IMR-90 (cell line): Measurements from ENCODE around the gene NOS1AP. TPM values are rescaled to one million over a fixed set of nuclear protein-coding genes. Genes with fewer than 3 reads are reported as not detected.

Experiments used
- ATAC-seq: fragments of 200-7000 bp; cut with Tn5 transposase; 2 replicates; pipeline ENCODE4 v1.9.1; 2020; ENCODE audit warnings: low read depth, mild to moderate bottlenecking, moderate library complexity
- BruUV-seq: library from RNA; stranded (reverse); fragments of 400-500 nt; replicated peaks from 2 replicates; lab custom pipeline; 2021; lab: Mats Ljungman, UMichigan
- CTCF ChIA-PET: fragments of 300-600 bp; formaldehyde crosslinking; extraction: SDS; loops from one replicate; lab custom pipeline; 2021; ENCODE audit warnings: antibody characterized with exemption; lab: Yijun Ruan, JAX
- POLR2A ChIA-PET: fragments of 300-600 bp; sonication (Branson Sonifier 250); formaldehyde crosslinking; loops from one replicate; lab custom pipeline; 2022; ENCODE audit warnings: antibody characterized with exemption; ENCODE audit not compliant: unreplicated experiment; lab: Charles Lee
- DNase-seq: peaks from one replicate; pipeline ENCODE4 v3.0.0; 2013
- H2AFZ ChIP-seq: replicated peaks from 2 replicates; pipeline ENCODE3; 2013; ENCODE audit warnings: low read length, mild to moderate bottlenecking; ENCODE audit not compliant: poor library complexity
- H2AK5ac ChIP-seq: 2 replicates; pipeline ENCODE4 v1.6.1; 2013; ENCODE audit warnings: low read depth, low read length, inconsistent platforms
- H2AK9ac ChIP-seq: replicated peaks from 2 replicates; pipeline ENCODE3; 2013; ENCODE audit warnings: mild to moderate bottlenecking, low read depth, low read length, moderate library complexity; ENCODE audit not compliant: poor library complexity
- H2BK120ac ChIP-seq: 2 replicates; pipeline ENCODE4 v1.6.1; 2013; ENCODE audit warnings: low read depth, low read length, inconsistent platforms
- H2BK15ac ChIP-seq: 3 replicates; pipeline ENCODE4 v1.6.1; 2013; ENCODE audit warnings: low read depth, low read length, inconsistent platforms
- H2BK20ac ChIP-seq: 2 replicates; pipeline ENCODE4 v1.6.1; 2013; ENCODE audit warnings: low read depth, mild to moderate bottlenecking, inconsistent platforms, low read length, moderate library complexity
- H2BK5ac ChIP-seq: 2 replicates; pipeline ENCODE4 v1.6.1; 2013; ENCODE audit warnings: mild to moderate bottlenecking, low read depth, low read length, inconsistent platforms; ENCODE audit not compliant: poor library complexity, severe bottlenecking
- H3K14ac ChIP-seq: replicated peaks from 2 replicates; pipeline ENCODE4 v1.6.1; 2013; ENCODE audit warnings: low read depth, low read length, inconsistent platforms
- H3K18ac ChIP-seq: 2 replicates; pipeline ENCODE4 v1.6.1; 2013; ENCODE audit warnings: low read depth, low read length, control low read depth
- H3K23ac ChIP-seq: 2 replicates; pipeline ENCODE4 v1.6.1; 2013; ENCODE audit warnings: low read depth, low read length, inconsistent platforms
- H3K27ac ChIP-seq: 2 replicates; pipeline ENCODE4 v1.5.1; 2013; ENCODE audit warnings: mild to moderate bottlenecking, control low read depth, low read length; ENCODE audit not compliant: insufficient read depth
- H3K27me3 ChIP-seq: 2 replicates; pipeline ENCODE4 v1.6.1; 2013; ENCODE audit warnings: low read length; ENCODE audit not compliant: control insufficient read depth, insufficient read depth
- H3K36me3 ChIP-seq: 2 replicates; pipeline ENCODE4 v1.6.1; 2013; ENCODE audit warnings: low read length, mixed read lengths; ENCODE audit not compliant: control insufficient read depth, insufficient read depth
- H3K4ac ChIP-seq: 2 replicates; pipeline ENCODE4 v1.6.1; 2013; ENCODE audit warnings: low read depth, low read length, inconsistent platforms
- H3K4me1 ChIP-seq: 2 replicates; pipeline ENCODE4 v1.6.1; 2013; ENCODE audit warnings: low read length, mixed read lengths; ENCODE audit not compliant: control insufficient read depth, insufficient read depth
- H3K4me2 ChIP-seq: 2 replicates; pipeline ENCODE4 v1.6.1; 2013; ENCODE audit warnings: low read depth, mild to moderate bottlenecking, control low read depth, low read length, moderate library complexity
- H3K4me3 ChIP-seq: 2 replicates; pipeline ENCODE4 v1.5.1; 2013; ENCODE audit warnings: low read depth, mild to moderate bottlenecking, control low read depth, low read length, moderate library complexity; ENCODE audit not compliant: insufficient read depth
- H3K56ac ChIP-seq: 2 replicates; pipeline ENCODE4 v1.6.1; 2013; ENCODE audit warnings: low read length, inconsistent platforms; ENCODE audit not compliant: insufficient read depth; ENCODE audit errors: extremely low read depth
- H3K79me1 ChIP-seq, 2 experiments: 2 replicates each; pipeline ENCODE4 v1.6.1; 2013; ENCODE audit warnings: low read length in 2 of 2, inconsistent platforms in 1 of 2, low read depth in 1 of 2
- H3K9ac ChIP-seq: 2 replicates; pipeline ENCODE4 v1.6.1; 2013; ENCODE audit warnings: low read depth, low read length, control low read depth
- H3K9me1 ChIP-seq: 2 replicates; pipeline ENCODE4 v1.6.1; 2013; ENCODE audit warnings: low read length, inconsistent platforms; ENCODE audit not compliant: insufficient read depth
- H3K9me3 ChIP-seq: 2 replicates; pipeline ENCODE4 v1.6.1; 2013; ENCODE audit warnings: low read length; ENCODE audit not compliant: control insufficient read depth, insufficient read depth
- H4K20me1 ChIP-seq: 2 replicates; pipeline ENCODE4 v1.6.1; 2013; ENCODE audit warnings: low read length, inconsistent platforms; ENCODE audit not compliant: insufficient read depth
- H4K5ac ChIP-seq: 2 replicates; pipeline ENCODE4 v1.6.1; 2013; ENCODE audit warnings: mild to moderate bottlenecking, low read depth, low read length, control low read depth
- H4K8ac ChIP-seq, 2 experiments: 2 replicates each; pipeline ENCODE4 v1.6.1; 2013; ENCODE audit warnings: low read depth in 2 of 2, low read length in 2 of 2, control low read depth in 1 of 2, inconsistent platforms in 1 of 2
- H4K91ac ChIP-seq: 2 replicates; pipeline ENCODE4 v1.6.1; 2013; ENCODE audit warnings: low read depth, low read length, inconsistent platforms; ENCODE audit not compliant: insufficient read depth
- BHLHE40 ChIP-seq: fragments of 150-350 bp; IDR thresholded peaks from 2 replicates; pipeline ENCODE4 v1.6.1; 2016; ENCODE audit warnings: mild to moderate bottlenecking, low read depth, low read length
- CEBPB ChIP-seq: IDR thresholded peaks from 2 replicates; pipeline ENCODE4 v1.6.1; 2012; ENCODE audit warnings: low read depth, low read length, improper control_type of control experiment
- CHD1 ChIP-seq: IDR thresholded peaks from 2 replicates; pipeline ENCODE4 v1.6.1; 2012; ENCODE audit warnings: low read depth, low read length, improper control_type of control experiment
- FOS ChIP-seq: fragments of 150-350 bp; IDR thresholded peaks from 2 replicates; pipeline ENCODE4 v1.6.1; 2016; ENCODE audit warnings: low read depth, low read length
- MAFK ChIP-seq: IDR thresholded peaks from 2 replicates; pipeline ENCODE4 v1.6.1; 2012; ENCODE audit warnings: low read depth, low read length, improper control_type of control experiment
- MAZ ChIP-seq: IDR thresholded peaks from 2 replicates; pipeline ENCODE4 v1.6.1; 2012; ENCODE audit warnings: low read depth, mild to moderate bottlenecking, low read length, improper control_type of control experiment, moderate library complexity, borderline replicate concordance
- MXI1 ChIP-seq: IDR thresholded peaks from 2 replicates; pipeline ENCODE4 v1.6.1; 2012; ENCODE audit warnings: low read depth, mild to moderate bottlenecking, low read length, moderate library complexity, borderline replicate concordance
- NFE2L2 ChIP-seq: fragments of 150-350 bp; IDR thresholded peaks from 2 replicates; pipeline ENCODE4 v1.6.1; 2016; ENCODE audit warnings: low read depth, mild to moderate bottlenecking, low read length
- POLR2A ChIP-seq: IDR thresholded peaks from 2 replicates; pipeline ENCODE4 v1.6.1; 2012; ENCODE audit warnings: mild to moderate bottlenecking, low read depth, low read length
- RAD21 ChIP-seq: IDR thresholded peaks from 2 replicates; pipeline ENCODE4 v1.6.1; 2012; ENCODE audit warnings: low read length, improper control_type of control experiment
- RCOR1 ChIP-seq: IDR thresholded peaks from 2 replicates; pipeline ENCODE4 v1.6.1; 2012; ENCODE audit warnings: mild to moderate bottlenecking, low read length, improper control_type of control experiment; ENCODE audit not compliant: insufficient replicate concordance
- RFX5 ChIP-seq: IDR thresholded peaks from 2 replicates; pipeline ENCODE4 v1.8.0; 2012; ENCODE audit warnings: low read depth, mild to moderate bottlenecking, low read length, moderate library complexity
- SMC3 ChIP-seq: fragments of 150-350 bp; IDR thresholded peaks from 2 replicates; pipeline ENCODE4 v1.6.1; 2016; ENCODE audit warnings: low read depth, mild to moderate bottlenecking, antibody characterized with exemption, low read length, moderate library complexity
- WGBS, 2 experiments: methylation state at CpG; one replicate each; pipeline versions ENCODE4 v1.1.5 to v1.1.7; 2013; ENCODE audit warnings: missing lambda C conversion rate in 2 of 2; ENCODE audit not compliant: insufficient read length in 1 of 2; ENCODE audit errors: extremely low coverage in 2 of 2; 5-methylcytosine and 5-hydroxymethylcytosine counted together
- dilution Hi-C: fragments of 300-500 bp; cut with HindIII; formaldehyde crosslinking; loops from one replicate; pipeline ENCODE4 v1.14.3; 2018; ENCODE audit warnings: low sequenced_read_pairs; ENCODE audit not compliant: unreplicated experiment
- in situ Hi-C: fragments of 300-500 bp; cut with MboI; formaldehyde crosslinking; loops from 3 replicates; pipeline ENCODE4 v1.14.3; 2019; ENCODE audit warnings: low sequenced_read_pairs, inconsistent platforms, mixed read lengths
- intact Hi-C: fragments of 100-400 bp; cut with micrococcal nuclease; formaldehyde crosslinking; loops from 2 replicates; pipeline ENCODE4 v1.10.0; 2022
- polyA plus RNA-seq, 3 experiments: library from polyadenylated mRNA; depleted of rRNA; stranded (reverse); fragments of >200 nt; gene quantifications; 2 replicates each; pipeline ENCODE4 v1.2.3, GENCODE V29; 2012; ENCODE audit warnings: low replicate concordance in 1 of 3
- total RNA-seq: library from RNA; depleted of rRNA; stranded (reverse); fragments of >200 nt; gene quantifications from 2 replicates; pipeline ENCODE4 v1.2.3, GENCODE V29; 2012
- TF ChIP-seq, protein P1 (sequence below): fragments of 150-350 bp; IDR thresholded peaks from 2 replicates; pipeline ENCODE4 v1.6.1; 2017; ENCODE audit warnings: mild to moderate bottlenecking, antibody characterized with exemption, low read length, low read depth
- TF ChIP-seq, protein P2 (sequence below): conservative IDR thresholded peaks from 2 replicates; pipeline ENCODE4 v1.5.1; 2012; ENCODE audit warnings: mild to moderate bottlenecking, low read depth, low read length, improper control_type of control experiment
- TF ChIP-seq, protein P3 (sequence below): fragments of 150-350 bp; IDR thresholded peaks from 2 replicates; pipeline ENCODE4 v1.6.1; 2016; ENCODE audit warnings: low read depth, mild to moderate bottlenecking, low read length, moderate library complexity, borderline replicate concordance

NOS1AP gene
- total and polyA plus RNA-seq, 2 of the 4 experiments (the other 2 are of a cell fraction) = 0.18 to 0.19 TPM

DNA sequence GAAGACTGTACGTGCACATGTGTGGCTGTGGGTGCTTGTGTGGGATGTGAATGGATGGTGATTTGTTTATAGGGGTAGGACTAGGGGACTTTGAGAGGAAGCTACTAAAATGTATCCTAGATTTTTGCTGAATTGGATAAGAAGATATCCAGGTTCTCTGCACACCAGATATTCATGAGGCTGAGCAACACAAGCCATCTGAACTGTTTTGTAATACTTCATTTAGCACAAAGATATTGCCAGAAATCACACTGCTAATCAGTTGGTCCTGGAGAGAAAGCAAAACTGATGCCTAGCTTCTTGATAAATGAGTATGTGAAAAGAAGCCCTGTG is 135.3 kb downstream of the NOS1AP start:
- Histone ChIP-seq H2AK9ac (no peak overlapping the region), H3K36me3 (no peaks in the 10 kb centered on the region), H2BK120ac (no peak overlapping the region), H3K4me3 (no peak overlapping the region), H3K56ac (no peak overlapping the region), H2BK15ac (no peak overlapping the region), H4K20me1 (no peaks in the 10 kb centered on the region), H2BK5ac (no peak overlapping the region), H2AFZ (no peak overlapping the region), H3K27me3 (peaks cover 11% of the 10 kb centered on the region), H4K91ac (no peak overlapping the region), H3K23ac (no peak overlapping the region), H3K79me1 (no peaks in the 10 kb centered on the region), H2BK20ac (no peak overlapping the region), H3K18ac (no peak overlapping the region), H3K14ac (no peak overlapping the region), H3K27ac (no peak overlapping the region), H4K8ac (no peak overlapping the region), H3K9me3 (no peaks in the 10 kb centered on the region), H3K4me2 (no peak overlapping the region), H3K4me1 (no peaks in the 10 kb centered on the region), H3K4ac (no peak overlapping the region), H4K5ac (no peak overlapping the region), H3K9me1 (no peaks in the 10 kb centered on the region), H2AK5ac (no peak overlapping the region), H3K9ac (no peak overlapping the region)
- DNase-seq (no peak), ATAC-seq (no peak)
- no peak for TF ChIP-seq RFX5
- TF ChIP-seq BHLHE40 = no peak
- TF ChIP-seq, protein P1, sequence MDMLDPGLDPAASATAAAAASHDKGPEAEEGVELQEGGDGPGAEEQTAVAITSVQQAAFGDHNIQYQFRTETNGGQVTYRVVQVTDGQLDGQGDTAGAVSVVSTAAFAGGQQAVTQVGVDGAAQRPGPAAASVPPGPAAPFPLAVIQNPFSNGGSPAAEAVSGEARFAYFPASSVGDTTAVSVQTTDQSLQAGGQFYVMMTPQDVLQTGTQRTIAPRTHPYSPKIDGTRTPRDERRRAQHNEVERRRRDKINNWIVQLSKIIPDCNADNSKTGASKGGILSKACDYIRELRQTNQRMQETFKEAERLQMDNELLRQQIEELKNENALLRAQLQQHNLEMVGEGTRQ = no peak
- no peak for TF ChIP-seq NFE2L2
- TF ChIP-seq, protein P2, sequence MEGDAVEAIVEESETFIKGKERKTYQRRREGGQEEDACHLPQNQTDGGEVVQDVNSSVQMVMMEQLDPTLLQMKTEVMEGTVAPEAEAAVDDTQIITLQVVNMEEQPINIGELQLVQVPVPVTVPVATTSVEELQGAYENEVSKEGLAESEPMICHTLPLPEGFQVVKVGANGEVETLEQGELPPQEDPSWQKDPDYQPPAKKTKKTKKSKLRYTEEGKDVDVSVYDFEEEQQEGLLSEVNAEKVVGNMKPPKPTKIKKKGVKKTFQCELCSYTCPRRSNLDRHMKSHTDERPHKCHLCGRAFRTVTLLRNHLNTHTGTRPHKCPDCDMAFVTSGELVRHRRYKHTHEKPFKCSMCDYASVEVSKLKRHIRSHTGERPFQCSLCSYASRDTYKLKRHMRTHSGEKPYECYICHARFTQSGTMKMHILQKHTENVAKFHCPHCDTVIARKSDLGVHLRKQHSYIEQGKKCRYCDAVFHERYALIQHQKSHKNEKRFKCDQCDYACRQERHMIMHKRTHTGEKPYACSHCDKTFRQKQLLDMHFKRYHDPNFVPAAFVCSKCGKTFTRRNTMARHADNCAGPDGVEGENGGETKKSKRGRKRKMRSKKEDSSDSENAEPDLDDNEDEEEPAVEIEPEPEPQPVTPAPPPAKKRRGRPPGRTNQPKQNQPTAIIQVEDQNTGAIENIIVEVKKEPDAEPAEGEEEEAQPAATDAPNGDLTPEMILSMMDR = no peak
- no peak for TF ChIP-seq FOS
- TF ChIP-seq RAD21 = no peak
- TF ChIP-seq MXI1 = no peak
- TF ChIP-seq CEBPB = no peak
- TF ChIP-seq, protein P3, sequence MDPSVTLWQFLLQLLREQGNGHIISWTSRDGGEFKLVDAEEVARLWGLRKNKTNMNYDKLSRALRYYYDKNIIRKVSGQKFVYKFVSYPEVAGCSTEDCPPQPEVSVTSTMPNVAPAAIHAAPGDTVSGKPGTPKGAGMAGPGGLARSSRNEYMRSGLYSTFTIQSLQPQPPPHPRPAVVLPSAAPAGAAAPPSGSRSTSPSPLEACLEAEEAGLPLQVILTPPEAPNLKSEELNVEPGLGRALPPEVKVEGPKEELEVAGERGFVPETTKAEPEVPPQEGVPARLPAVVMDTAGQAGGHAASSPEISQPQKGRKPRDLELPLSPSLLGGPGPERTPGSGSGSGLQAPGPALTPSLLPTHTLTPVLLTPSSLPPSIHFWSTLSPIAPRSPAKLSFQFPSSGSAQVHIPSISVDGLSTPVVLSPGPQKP = no peak
- TF ChIP-seq MAZ = no peak
- no peak for TF ChIP-seq MAFK
- no peak for TF ChIP-seq CHD1
- no peak for TF ChIP-seq SMC3
- TF ChIP-seq RCOR1 = no peak
- TF ChIP-seq POLR2A = no peak
- no TSS peak for BruUV-seq
- no CpG with 5 or more reads among the region's 1 CpG for WGBS, 2 experiments
- dilution Hi-C loops = no loop called here
- intact Hi-C loops = no loop called here
- POLR2A ChIA-PET = no interaction called here
- CTCF ChIA-PET = no interaction called here
- in situ Hi-C loops = no loop called here
